GM12878 (cell line): ENCODE results near the gene TUBB4B. TPM values are rescaled to one million over a fixed set of nuclear protein-coding genes. Genes with fewer than 3 reads are reported as not detected.

Experiments used
- ATF2 ChIP-seq: IDR thresholded peaks from 2 replicates; pipeline ENCODE4 v1.6.1; 2012; ENCODE audit warnings: low read length, inconsistent platforms
- BACH1 ChIP-seq: fragments of 450-650 bp; IDR thresholded peaks from 2 replicates; pipeline ENCODE4 v1.6.1; 2017; ENCODE audit warnings: mild to moderate bottlenecking, borderline replicate concordance
- CHD2 ChIP-seq: IDR thresholded peaks from 2 replicates; pipeline ENCODE4 v1.6.1; 2011; ENCODE audit warnings: low read depth, low read length, improper control_type of control experiment, borderline replicate concordance
- CREB1 ChIP-seq: IDR thresholded peaks from 2 replicates; pipeline ENCODE4 v1.6.1; 2012; ENCODE audit warnings: low read depth, mild to moderate bottlenecking, inconsistent platforms
- CUX1 ChIP-seq: IDR thresholded peaks from 2 replicates; pipeline ENCODE4 v1.6.1; 2012; ENCODE audit warnings: improper control_type of control experiment, low read depth, low read length; ENCODE audit not compliant: insufficient replicate concordance
- DPF2 ChIP-seq: fragments of 450-650 bp; IDR thresholded peaks from 2 replicates; pipeline ENCODE4 v1.6.1; 2017; ENCODE audit warnings: mild to moderate bottlenecking
- HSF1 ChIP-seq: fragments of 150-350 bp; IDR thresholded peaks from 2 replicates; pipeline ENCODE4 v1.6.1; 2014; ENCODE audit warnings: mild to moderate bottlenecking, low read depth, low read length
- JUNB ChIP-seq: IDR thresholded peaks from 2 replicates; pipeline ENCODE4 v1.6.1; 2016; ENCODE audit warnings: antibody characterized with exemption, mild to moderate bottlenecking
- NBN ChIP-seq: fragments of 450-650 bp; IDR thresholded peaks from 2 replicates; pipeline ENCODE4 v1.6.1; 2016
- POLR2AphosphoS2 ChIP-seq: IDR thresholded peaks from 2 replicates; pipeline ENCODE4 v1.6.1; 2011; ENCODE audit warnings: low read depth, mild to moderate bottlenecking, low read length, improper control_type of control experiment, moderate library complexity
- SMC3 ChIP-seq: IDR thresholded peaks from 2 replicates; pipeline ENCODE4 v1.6.1; 2011; ENCODE audit warnings: low read length, improper control_type of control experiment, borderline replicate concordance
- SP1 ChIP-seq: IDR thresholded peaks from one replicate; pipeline ENCODE4 v1.6.1; 2011; ENCODE audit warnings: low read depth, low read length
- SPI1 ChIP-seq: IDR thresholded peaks from 2 replicates; pipeline ENCODE4 v1.6.1; 2011; ENCODE audit warnings: low read depth, mild to moderate bottlenecking, low read length, moderate library complexity, borderline replicate concordance; ENCODE audit not compliant: insufficient read depth
- SUZ12 ChIP-seq: fragments of 200-600 bp; sonication (generic); IDR thresholded peaks from one replicate; pipeline ENCODE4 v1.6.1; 2018; ENCODE audit warnings: antibody characterized with exemption, mild to moderate bottlenecking; ENCODE audit not compliant: unreplicated experiment
- TBL1XR1 ChIP-seq: IDR thresholded peaks from 2 replicates; pipeline ENCODE4 v1.6.1; 2012; ENCODE audit warnings: low read depth, low read length, improper control_type of control experiment
- YY1 ChIP-seq: IDR thresholded peaks from 2 replicates; pipeline ENCODE4 v1.6.1; 2011; ENCODE audit warnings: low read depth, mild to moderate bottlenecking, low read length
- ZBTB4 ChIP-seq: fragments of 450-650 bp; formaldehyde crosslinking; IDR thresholded peaks from 2 replicates; pipeline ENCODE4 v1.4.0; 2022; ENCODE audit warnings: mild to moderate bottlenecking, moderate library complexity
- ZNF217 ChIP-seq: fragments of 450-650 bp; IDR thresholded peaks from 2 replicates; pipeline ENCODE4 v1.6.1; 2017; ENCODE audit warnings: antibody characterized with exemption, mild to moderate bottlenecking
- polyA plus RNA-seq, 11 experiments: library from polyadenylated mRNA; depleted of rRNA in 4 of 11; unstranded in 6 of 11; stranded (reverse) in 5 of 11; fragments of >200 nt; fragmentation: Nextera tagmentation in 4 of 11; fragmentation: Illumina TruSeq in 1 of 11; extraction: Ambion mirVana in 4 of 11; extraction: Trizol in 1 of 11; gene quantifications; 1 replicate in 1 of 11; 2 replicates in 10 of 11; pipeline versions ENCODE4 v1.2.1 to v1.2.3, GENCODE V29; 2011 to 2016; ENCODE audit warnings: inconsistent platforms in 2 of 11, missing spikeins in 2 of 11, low read depth in 1 of 11
- total RNA-seq, 4 experiments: library from RNA; depleted of rRNA in 3 of 4; stranded (reverse); fragments of >200 nt in 3 of 4; fragmentation: Illumina TruSeq in 1 of 4; extraction: Trizol in 1 of 4; gene quantifications; 2 replicates each; pipeline versions ENCODE4 v1.2.1 to v1.2.3, GENCODE V29; 2013 to 2021

Gene TUBB4B
- total and polyA plus RNA-seq, 10 of the 15 experiments (the other 5 are each of a cell fraction or from before 2014, with no cell fraction given) = 23.0 to 532 (median 254) TPM

- TF ChIP-seq NBN (no peak), SMC3 (no peak), CHD2 (peak; percentile 95), SPI1 (peak; percentile 60; the same call in 1 of the 2 replicates), CREB1 (no peak), YY1 (peak; percentile 92), SUZ12 (no peak), ATF2 (no peak), CUX1 (no peak), HSF1 (no peak), SP1 (peak; percentile 98), BACH1 (peak; percentile 84), ZBTB4 (CRISPR knock-in tag) (no peak), JUNB (no peak), ZNF217 (peak; percentile 49; the same call in 1 of the 2 replicates), DPF2 (peak; percentile 77), TBL1XR1 (peak; percentile 22; the same call in 1 of the 2 replicates), POLR2AphosphoS2 (peak; percentile 87)
Measured at GRCh38 chr9:137200311-137201204, 40.5 kb upstream of the TUBB4B start, which contains the start of gene TPRN (continued).
